Dedifferentiated amniotic fluid mesenchymal stem cell (primary cell): Measurements from ENCODE around the gene CCT2.

Experiments
- DNase-seq: peaks from one replicate; pipeline ENCODE4 v3.0.0-alpha.2; 2016; ENCODE audit errors: extremely low spot score

CCT2 gene

GRCh38 chr12:69641546-69641945, 56.3 kb downstream of the CCT2 start:
- DNase-seq = no peak

GRCh38 chr12:69642531-69642930, 57.3 kb downstream of the CCT2 start:
- DNase-seq = no peak

- no peak for DNase-seq
These were observed 59.3 kb downstream of the CCT2 start for GRCh38 chr12:69644511-69644910.

- DNase-seq = no peak
These were observed 59.8 kb downstream of the CCT2 start for GRCh38 chr12:69645031-69645430.

- DNase-seq = no peak
These were observed 61.9 kb downstream of the CCT2 start for GRCh38 chr12:69647178-69647577.

GRCh38 chr12:69648476-69648875, 63.2 kb downstream of the CCT2 start:
- DNase-seq = peak; percentile 79

GRCh38 chr12:69649529-69649928, 64.3 kb downstream of the CCT2 start:
- no peak for DNase-seq
